OCI-LY1 (cell line): ENCODE measurements around the gene RNF19B.

Experiments
- EZH2 ChIP-seq: fragments of 200-600 bp; sonication (generic), shearing (Covaris generic); IDR thresholded peaks from 2 replicates; pipeline ENCODE4 v1.8.0; 2017; ENCODE audit warnings: borderline replicate concordance, mixed run types, mild to moderate bottlenecking, antibody characterized with exemption, low read length, moderate library complexity, mixed read lengths
- TF ChIP-seq, protein P1 (sequence below): fragments of 200-600 bp; sonication (generic), shearing (Covaris generic); IDR thresholded peaks from 2 replicates; pipeline ENCODE4 v1.5.1; 2017; ENCODE audit warnings: mild to moderate bottlenecking, antibody characterized with exemption, low read length, moderate library complexity, mixed read lengths

DNA sequence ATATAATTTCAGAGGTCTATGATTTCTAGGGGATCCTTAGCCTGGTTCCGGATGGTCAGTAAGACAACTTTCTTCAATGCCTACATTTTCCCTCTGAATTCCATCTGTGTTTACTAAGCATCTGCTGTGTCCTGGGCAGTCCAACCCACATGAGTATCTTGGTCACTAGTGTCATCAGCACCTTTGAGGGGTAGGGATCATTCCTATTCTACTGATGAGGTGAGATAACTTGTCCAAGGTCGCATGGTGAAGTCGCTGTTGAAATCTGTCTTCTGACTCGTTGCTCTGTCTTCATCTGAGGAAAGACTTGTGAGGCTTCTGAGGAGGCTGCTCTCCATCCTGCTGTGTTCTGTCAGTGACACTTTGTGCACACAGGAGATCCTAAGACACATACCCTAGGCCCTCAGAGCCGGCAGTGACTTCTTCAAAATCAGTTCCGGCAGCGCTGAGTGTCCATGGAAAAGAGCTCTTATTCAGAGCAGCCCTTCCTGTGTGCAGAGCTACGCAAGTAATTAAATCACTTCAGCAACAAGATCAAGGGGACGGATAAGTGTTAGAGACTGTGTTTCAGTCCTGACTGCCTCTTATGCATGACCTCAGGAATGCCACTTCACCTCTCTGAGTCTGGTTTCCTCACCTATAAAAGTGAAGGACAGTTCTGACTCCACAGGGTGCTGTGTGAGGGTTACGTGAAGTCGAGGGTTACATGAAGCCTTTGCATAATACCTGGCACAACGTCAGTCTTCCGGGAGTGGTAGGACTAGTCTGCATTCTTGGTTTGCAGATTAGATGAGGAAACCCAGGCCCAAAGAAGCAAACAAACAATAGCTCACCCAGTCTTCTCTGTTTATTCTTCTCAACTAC is 43.7 kb upstream of the RNF19B start:
- TF ChIP-seq, protein P1, sequence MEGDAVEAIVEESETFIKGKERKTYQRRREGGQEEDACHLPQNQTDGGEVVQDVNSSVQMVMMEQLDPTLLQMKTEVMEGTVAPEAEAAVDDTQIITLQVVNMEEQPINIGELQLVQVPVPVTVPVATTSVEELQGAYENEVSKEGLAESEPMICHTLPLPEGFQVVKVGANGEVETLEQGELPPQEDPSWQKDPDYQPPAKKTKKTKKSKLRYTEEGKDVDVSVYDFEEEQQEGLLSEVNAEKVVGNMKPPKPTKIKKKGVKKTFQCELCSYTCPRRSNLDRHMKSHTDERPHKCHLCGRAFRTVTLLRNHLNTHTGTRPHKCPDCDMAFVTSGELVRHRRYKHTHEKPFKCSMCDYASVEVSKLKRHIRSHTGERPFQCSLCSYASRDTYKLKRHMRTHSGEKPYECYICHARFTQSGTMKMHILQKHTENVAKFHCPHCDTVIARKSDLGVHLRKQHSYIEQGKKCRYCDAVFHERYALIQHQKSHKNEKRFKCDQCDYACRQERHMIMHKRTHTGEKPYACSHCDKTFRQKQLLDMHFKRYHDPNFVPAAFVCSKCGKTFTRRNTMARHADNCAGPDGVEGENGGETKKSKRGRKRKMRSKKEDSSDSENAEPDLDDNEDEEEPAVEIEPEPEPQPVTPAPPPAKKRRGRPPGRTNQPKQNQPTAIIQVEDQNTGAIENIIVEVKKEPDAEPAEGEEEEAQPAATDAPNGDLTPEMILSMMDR: no peak
- no peak for TF ChIP-seq EZH2
